ELF-1 (cell line): ENCODE data around the gene USP9X.
A peak's percentile ranks its signal among the peaks of the same experiment; 100 is the strongest.
"Not testable (repeated sequence)": the region's sequence is repeated elsewhere in the genome, so short reads cannot be mapped to it uniquely, and the experiment has no call there.

Experiments used
- DNase-seq: peaks from one replicate; pipeline ENCODE4 v3.0.0-alpha.2; 2016; ENCODE audit warnings: low read depth, low spot score

The USP9X gene

DNA sequence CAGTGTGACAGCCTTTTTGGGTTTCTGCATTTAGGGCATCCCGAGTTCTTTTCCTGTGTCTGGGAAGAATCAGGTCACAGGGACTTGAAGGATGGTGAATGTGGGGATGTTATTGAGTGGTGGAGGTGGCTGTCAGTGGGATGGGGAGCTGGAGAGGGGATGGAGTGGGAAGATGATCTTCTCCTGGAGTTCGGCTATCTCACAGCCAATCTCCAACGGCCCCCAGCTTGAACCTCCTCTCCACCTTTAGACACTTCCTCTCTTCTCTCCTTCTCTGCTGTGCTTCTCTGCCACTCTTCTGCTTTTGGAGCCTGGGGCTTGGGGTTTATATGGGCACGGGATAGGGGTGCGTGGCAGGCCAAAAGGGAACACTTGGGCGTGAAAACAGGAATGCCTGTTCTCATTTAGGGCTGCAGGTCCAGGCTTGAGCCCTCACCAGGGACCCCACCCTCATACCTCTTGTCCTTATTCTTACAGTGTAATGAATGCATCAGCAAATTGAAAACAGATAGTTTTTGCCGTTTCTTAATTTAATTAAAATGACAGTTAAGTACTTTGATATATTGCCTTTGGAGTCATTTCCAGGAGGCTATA is 37.5 kb downstream of the USP9X start:
- DNase-seq, result no peak

DNA sequence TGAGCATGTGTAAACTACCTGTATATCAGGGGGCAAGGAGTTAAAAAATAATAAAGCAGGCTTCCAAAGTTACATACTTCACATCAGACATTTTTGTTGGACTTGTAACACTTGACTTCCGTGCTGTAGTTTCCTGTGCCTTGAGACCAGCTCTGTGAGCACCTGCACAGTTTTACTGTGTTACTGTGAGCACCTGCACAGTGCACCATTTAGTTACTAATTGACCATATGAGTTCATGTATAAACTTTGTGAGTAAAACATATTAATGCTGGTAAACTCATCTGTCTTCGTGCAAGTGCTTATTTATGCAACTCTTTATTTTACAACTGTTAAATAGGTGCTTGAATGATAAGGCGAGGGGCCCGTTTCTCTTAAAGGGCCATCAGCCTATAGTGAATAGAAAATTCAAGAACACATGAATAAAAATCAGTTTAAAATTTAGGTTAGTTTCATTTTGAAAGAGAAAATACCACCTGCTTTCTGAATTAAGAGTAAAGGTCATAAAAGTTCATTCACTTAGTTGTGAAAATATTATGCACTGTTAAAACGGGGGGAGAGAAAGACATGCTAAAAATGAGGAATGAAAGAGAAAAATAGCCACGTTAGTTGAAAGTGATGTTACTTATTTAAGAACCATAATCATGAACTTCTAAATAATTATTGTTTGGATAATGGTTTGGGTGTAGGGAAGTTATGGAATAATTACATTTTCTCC is 42.4 kb downstream of the USP9X start:
- no peak for DNase-seq

DNA sequence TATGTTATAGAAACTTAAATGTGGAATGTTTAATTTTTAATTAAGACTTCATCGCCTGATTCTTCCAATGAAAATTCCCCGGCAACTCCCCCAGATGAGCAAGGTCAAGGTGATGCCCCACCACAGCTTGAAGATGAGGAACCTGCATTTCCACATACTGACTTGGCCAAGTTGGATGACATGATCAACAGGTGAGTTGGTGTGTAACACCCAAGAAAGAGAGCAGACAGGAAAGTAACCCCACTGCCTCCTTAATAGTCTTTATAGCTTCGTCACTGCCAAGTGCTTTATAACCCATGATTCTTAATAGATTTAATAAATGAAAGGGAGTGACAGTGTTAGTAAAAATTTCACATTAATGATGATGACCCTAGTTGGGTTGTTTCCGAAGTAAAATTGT is 43.7 kb downstream of the USP9X start:
- DNase-seq, result no peak

DNA sequence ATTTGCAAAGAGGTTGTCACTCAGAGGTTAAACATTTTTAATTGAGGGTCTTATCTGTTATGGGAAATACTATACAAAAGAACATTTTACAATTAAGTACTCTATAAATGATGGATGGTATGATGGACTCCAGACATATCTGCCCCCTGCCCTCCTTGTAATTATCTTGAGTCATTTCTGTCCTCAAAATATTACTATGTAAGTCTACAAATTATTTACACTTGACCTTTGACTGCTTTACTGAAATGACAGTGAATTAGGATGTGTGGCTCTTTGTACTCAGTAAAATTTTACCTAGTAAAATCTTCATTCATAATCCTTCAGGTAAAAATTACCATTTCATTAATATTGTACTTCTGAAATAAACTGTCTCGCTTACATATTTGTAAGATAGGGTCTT is 46.5 kb downstream of the USP9X start:
- DNase-seq, result no peak

DNA sequence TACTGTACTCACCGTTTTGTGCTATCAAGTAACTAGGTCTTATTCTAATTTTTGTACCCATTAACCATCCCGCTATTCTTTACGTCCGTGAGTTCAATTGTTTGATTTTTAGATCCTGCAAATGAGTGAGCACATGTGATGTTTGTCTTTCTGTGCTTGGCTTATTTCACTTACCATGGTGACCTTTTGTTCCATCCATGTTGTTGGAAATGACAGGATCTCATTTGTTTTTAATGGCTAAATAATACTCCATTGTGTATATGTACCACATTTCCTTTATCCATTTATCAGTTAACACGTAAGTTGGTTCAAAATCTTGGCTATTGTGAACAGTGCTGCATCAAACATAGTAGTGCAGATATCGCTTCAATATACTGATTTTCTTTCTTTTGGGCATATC is 48.3 kb downstream of the USP9X start:
- no peak for DNase-seq

DNA sequence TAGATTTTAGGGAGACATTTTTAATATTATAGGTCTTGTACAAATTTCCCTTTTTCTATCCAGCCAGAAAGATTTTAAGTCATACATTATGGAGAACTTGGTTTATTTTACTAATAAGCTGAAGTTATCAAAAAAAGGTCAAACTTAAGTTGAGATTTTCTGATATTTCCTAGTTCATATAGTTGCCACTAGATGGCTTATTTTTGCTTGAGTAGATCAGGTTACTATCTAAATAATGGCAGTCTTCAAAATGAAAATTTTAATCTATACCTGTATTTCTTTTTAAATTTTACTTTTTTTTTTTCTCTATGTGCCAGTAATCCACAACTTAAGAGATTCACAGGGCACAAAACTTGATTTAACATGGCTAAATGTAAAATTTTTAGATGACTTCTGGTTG is 52.3 kb downstream of the USP9X start:
- DNase-seq, result no peak

DNA sequence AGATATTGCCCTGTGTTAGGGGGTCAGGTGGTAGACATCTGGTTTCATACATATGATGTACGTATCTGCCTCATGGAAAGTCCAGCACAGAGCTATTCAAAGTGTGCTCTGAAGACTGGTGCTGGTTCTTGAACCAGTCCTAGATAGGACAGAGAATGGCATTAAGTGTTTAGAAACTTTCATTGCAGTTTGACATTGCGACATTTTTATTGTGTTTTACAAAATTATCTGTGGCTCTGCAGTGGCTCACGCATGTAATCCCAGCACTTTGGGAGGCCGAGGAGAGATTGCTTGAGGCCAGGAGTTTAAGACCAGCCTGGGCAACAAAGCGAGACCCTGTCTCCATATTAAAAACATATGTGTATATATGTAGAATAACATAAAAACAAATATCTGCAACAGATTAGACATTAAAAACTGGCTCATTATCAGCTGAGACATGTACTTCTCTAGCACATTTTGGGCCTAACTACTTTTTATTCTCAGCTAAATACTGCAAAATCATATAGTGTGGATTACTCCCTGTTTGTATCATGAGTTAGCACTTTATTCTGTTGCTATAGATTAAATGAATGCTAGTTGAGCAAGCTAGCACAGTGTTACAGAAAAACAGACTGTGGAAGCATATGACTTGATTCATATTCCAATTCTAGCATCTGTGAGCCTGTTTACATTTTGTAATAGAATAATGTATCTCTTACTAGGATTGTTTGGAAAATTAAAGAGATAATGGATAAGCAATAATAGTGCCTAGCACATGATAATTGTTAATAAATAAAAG is 57.1 kb downstream of the USP9X start:
- DNase-seq, result no peak

DNA sequence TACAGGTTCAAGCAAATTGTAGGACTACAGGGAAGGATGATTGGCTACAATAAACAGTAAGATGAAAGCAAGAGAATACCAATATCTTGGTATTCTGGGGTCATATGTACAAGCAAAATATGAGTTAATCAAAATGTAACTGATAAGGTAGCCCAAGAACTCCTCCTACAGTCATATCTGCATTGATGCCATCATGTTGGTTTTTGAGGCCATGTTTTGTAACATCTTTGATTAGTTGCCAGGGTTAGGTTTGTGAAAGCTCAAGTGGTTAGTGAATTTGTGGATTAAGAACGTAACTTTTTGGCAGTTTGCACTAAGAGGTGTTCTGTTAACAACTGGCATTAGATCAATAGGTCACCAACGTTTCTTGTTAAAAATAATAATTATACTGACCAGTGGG is 59.6 kb downstream of the USP9X start:
- DNase-seq, result no peak

DNA sequence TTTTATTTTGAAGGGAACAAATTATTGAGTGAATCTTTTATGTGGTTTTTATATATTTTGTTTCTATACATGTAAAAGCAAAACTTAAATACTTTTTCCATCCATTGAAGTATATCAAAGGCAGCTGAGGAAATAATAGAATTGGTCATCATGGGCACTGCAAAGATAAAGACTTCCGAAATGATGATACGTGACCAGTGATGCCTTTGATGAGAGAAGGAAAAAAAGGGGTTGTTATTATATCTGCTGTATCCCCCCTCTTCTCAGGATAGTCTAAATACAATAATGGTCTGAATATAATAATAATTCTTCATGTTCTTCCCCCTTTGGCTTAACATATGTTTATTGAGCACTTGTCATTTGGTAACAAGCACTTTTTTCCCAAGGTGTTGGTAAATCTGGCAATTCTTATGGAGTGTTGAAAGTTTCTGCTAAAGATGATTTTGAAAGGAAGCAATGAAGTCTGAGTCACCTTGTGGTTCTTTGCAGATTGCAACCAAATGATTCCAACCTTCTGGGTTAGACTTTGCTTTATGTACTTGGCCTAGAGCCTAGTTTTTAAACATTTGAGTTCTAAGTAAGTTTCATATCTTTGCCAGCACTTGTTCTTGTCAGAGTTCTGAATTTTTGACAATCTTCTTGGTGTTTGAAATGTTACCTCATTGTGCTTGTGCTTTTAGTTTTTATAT is 60.8 kb downstream of the USP9X start:
- no peak for DNase-seq

DNA sequence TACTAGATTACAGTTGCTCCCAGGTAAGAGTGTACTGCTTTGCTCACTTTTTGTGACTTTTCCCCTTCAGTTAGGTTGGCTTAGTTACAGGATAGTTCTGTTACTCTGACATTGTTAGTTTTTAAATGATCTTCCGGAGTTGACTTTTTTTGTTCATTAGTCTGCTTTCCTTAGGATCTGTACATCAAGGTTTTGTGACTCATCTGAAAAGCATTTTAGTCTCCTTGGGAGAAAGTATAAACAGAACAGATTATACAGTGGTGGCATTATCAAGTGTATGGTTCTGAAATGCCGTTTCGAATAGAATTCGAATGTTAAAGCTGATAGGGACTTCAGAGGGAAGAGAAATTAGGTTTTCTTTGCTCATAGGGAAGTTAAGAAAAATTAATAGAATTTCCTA is 63.3 kb downstream of the USP9X start:
- no peak for DNase-seq

DNA sequence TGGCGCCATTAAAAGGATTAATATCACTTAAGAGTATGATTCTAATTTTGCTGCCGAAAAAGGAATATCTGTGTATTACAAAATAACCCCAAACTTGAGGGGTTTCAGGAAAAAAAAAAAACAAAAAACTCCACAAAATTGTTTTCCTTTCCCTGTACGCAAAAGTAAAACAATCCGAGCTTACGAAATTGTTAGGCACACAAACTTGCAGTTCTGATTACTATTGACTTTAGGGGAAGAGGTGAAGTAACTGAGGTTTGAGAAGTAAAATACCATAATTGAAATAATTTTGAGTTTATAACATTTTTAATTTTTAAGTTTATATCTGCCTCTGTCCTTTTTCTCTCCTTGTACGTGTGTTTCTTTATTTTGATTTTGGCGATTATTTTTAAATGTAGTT is 64.8 kb downstream of the USP9X start:
- DNase-seq, result no peak

DNA sequence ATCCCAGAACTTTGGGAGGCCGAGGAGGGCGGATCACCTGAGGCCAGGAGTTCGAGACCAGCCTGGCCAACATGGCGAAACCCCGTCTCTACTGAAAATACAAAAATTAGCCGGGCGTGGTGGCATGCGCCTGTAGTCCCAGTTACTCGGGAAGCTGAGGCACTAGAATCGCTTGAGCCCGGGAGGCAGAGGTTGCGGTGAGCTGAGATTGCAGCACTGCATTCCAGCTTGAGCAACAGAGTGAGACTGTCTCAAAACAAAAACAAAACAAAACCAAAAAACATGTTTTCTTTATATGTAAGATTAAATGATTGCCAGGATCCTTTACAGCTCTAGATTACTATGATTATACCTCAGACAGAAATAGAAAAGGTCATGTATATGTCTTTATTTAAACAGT is 66.5 kb downstream of the USP9X start:
- DNase-seq, result not testable (repeated sequence)

DNA sequence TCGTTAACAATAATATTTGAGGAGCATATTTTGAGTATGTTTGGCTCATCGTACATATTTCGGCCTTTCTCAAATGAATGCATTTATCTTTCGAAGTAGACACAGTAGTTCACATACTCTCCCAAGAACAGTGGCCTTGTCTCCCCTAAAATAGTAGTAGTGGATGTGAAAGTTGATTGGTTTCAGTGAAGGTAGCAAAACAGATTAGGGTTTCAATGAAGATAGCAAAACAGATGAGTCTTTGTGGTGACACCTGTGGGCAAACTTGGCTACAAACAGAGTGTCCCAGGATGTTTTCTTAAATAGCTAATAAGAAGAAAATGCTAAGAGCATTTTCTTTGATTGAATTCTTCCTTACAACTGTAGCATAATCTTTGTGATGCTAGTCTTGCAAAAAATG is 67.0 kb downstream of the USP9X start:
- DNase-seq, result no peak

DNA sequence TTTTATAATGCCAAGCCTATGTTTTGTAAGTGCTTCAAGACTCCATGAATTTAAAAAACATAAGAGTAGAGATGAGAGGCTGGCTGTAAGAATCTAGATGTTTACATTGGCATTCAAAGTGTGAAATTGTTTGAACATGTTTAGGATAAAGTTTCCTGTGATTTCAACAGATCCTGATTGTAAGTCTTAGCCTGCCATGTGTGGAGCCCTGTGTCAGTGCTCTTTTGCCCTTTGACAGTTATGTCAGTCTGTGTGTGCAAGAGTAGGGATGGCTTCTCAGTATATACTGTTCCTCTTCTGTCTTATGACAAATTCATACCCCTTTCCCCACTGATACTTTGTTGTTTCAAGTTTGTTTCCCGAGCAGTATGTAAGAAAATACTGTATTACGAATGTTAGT is 68.2 kb downstream of the USP9X start:
- no peak for DNase-seq

DNA sequence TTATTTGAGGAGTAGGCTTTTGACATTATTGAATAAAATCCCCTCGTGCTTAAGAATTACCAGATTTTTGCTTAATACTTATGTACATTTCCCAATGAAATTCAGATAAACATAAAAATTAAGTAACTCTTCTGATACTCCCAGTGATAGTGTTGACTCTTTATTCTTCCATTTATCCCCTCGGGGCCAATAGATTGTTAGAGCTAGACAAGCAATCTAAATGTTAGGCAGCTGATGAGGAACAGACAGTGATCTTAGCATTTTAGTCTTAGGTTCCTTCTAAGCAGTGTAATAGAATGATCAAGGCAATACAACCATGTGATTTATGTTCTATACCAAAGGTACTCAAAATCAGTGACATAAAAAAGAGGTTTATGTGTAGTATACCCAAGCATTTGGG is 68.7 kb downstream of the USP9X start:
- DNase-seq, result no peak

DNA sequence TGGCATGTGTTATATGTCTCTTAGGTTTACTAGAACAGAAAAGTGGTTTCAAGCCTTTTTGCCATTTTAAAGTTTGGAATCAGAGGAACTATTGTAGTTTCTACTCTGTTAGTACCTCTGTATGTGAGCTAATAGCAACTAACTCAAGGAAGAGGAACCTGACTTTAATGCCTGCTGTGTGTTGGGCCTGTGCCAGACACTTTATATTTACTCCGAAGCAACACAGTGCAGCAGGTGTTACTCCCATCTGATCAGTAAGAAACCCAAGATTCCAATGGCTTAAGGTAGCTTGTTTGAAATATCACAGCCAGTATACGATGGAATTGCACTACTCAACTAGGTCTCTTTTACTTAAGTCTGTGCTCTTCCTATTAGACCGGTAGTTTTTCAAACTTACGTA is 79.2 kb downstream of the USP9X start:
- no peak for DNase-seq

DNA sequence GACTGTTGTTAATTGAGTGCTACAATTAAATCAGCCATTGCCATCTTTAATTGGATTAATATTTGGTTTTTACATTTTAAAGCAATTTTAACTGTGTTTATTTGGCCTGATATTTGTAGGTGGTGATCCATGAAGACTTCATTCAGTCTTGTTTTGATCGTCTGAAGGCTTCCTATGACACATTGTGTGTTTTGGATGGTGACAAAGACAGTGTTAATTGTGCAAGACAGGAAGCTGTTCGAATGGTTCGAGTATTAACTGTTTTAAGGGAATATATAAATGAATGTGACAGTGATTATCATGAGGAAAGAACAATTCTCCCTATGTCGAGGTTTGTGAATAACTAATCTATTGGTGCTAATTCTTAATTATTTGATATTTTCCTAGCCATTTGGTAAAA is 82.6 kb downstream of the USP9X start:
- DNase-seq, result no peak

DNA sequence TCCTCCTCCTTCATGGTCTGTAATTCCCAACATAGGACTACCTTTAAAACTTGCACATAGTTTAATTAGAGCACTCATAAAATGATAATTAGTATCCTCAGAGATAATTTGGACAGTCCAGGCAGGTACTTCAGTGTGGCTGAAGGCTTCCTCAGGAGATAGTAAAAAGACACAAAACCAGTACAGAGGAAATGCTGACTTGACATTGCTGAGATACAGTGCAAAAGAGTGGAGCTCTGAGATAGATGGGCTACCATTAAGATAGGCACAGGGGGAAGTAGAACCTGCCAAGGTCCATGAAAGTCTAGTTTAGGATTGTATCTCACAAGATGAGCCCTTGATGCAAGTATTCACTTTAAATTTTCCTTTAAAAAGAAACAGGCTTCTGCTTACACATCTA is 91.0 kb downstream of the USP9X start:
- DNase-seq, result no peak

DNA sequence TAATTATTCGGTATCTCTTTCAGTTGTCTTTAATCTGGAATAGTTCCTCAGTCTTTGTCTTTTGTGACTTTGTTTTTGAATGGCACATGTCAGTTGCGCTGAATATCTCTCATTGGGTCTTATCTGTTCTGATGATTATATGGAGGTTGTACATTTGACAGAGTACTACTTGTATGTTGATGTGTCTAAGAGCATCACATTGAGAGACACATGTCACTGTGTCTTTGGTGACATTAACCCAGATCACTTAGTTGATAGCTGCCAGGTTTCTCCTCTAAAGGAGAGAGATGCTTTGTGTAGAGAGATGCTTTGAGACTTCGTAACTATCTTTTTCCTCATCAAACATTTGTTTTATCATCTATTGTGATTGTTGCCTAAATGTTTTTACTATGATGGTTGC is 92.1 kb downstream of the USP9X start:
- no peak for DNase-seq

DNA sequence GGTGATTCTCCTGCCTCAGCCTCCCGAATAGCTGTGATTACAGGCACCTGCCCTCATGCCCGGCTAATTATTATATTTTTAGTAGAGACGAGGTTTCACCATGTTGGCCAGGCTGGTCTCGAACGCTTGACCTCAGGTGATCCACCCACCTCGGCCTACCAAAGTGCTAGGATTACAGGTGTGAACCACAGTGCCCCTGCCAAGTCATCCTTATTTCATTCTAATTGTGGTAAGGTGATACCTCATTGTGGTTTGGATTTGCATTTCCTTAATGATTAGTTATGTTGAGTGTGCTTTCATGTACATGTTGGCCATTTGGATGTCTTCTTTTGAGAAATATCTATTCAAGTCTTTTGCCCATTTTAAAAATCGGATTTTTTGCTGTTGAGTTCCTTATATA is 93.0 kb downstream of the USP9X start:
- no peak for DNase-seq

DNA sequence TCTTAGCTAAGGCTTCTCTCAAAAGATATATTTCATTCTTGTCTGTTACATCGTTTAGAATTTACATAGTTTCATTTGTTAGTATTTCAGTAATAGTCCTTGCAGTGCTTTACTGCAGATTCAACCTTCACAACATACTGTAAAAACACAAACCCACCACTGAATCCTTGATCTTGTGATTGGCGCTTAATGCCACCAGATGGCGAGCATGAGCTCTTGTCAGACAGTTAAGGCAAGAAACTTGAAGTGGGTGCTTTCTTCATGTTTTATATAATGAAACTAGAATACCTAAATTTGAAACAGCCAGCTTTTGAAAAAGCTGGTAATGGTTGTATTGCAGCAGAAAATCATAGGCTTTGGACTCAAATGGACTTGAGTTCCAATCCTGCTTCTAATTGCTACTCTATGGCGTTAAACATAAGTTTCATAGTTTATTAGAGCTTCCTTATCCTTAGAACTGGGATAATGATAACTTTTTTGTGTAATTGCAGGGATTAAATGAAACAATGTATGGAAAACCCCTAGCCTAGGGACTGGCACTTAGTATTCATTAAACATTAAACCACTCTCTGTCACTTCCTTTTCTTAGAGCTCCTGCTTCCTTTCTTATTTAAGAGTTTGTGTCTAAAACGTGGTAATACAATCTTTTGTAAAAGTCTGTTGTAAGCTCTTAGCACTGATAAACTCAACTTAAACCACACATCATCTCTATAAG is 95.1 kb downstream of the USP9X start:
- peak; percentile 60 for DNase-seq

DNA sequence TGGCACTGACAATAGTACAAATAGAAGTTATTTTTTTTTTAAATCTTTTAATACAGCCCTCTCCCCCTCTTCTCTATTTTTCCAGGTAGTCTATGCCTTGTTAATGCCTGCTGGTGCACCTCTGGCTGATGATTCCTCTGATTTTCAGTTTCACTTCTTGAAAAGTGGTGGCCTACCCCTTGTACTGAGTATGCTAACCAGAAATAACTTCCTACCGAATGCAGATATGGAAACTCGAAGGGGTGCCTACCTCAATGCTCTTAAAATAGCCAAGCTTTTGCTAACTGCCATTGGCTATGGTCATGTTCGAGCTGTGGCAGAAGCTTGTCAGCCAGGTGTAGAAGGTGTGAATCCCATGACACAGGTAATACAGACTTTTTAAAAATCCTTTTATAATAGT is 99.1 kb downstream of the USP9X start:
- DNase-seq, result no peak
